ENCODE measurements around the gene TUNAR.

The TUNAR gene

GRCh38 chr14:95951359-95951758, 74.7 kb downstream of the TUNAR start:
- Mint-ChIP-seq H3K4me3 (no peak overlapping the region), H3K4me1 (no peaks in the 10 kb centered on the region), H3K27ac (no peak overlapping the region), H3K27me3 (ENCODE audit: low read depth, poor library complexity) (peaks cover 3% of the 10 kb centered on the region), H3K36me3 (ENCODE audit: low read depth) (no peaks in the 10 kb centered on the region), H3K9me3 (no peaks in the 10 kb centered on the region)
- DNase-seq = no peak
- TF ChIP-seq, protein P1, sequence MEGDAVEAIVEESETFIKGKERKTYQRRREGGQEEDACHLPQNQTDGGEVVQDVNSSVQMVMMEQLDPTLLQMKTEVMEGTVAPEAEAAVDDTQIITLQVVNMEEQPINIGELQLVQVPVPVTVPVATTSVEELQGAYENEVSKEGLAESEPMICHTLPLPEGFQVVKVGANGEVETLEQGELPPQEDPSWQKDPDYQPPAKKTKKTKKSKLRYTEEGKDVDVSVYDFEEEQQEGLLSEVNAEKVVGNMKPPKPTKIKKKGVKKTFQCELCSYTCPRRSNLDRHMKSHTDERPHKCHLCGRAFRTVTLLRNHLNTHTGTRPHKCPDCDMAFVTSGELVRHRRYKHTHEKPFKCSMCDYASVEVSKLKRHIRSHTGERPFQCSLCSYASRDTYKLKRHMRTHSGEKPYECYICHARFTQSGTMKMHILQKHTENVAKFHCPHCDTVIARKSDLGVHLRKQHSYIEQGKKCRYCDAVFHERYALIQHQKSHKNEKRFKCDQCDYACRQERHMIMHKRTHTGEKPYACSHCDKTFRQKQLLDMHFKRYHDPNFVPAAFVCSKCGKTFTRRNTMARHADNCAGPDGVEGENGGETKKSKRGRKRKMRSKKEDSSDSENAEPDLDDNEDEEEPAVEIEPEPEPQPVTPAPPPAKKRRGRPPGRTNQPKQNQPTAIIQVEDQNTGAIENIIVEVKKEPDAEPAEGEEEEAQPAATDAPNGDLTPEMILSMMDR (IDR thresholded peaks at IDR 0.05) = no peak

DNA sequence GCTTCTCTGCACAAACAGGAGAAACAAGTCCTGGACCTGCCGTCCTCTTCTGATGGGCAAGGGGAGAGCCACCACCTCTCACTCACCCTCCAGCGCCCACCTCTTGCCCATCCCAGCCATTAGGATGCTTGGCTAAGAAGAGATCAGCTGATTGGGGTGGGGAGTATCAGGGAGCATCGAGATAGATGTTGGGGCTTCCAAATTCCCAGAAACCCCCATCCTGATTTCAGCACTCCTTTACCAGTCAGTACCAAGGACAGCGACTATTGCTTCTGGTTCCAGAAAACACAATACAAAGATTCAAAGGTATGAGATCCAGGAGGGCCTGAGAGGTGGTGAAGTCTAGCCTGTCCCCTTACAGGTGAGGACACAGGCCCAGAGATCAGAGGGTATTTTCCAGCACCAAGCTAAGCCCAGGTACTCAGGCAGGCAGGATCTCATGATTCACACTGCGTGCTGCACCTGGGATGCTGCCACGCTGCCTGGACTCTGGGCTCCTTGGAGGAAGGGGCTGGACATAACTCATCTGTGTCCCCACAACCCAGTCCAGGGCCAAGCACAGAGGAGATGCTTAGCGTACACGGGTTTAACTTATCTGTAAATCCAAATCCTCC, 76.6 kb downstream of the TUNAR start:
- TF ChIP-seq, protein P1 (IDR thresholded peaks at IDR 0.05) = no peak
- no peak overlapping the region for H3K27ac Mint-ChIP-seq

DNA sequence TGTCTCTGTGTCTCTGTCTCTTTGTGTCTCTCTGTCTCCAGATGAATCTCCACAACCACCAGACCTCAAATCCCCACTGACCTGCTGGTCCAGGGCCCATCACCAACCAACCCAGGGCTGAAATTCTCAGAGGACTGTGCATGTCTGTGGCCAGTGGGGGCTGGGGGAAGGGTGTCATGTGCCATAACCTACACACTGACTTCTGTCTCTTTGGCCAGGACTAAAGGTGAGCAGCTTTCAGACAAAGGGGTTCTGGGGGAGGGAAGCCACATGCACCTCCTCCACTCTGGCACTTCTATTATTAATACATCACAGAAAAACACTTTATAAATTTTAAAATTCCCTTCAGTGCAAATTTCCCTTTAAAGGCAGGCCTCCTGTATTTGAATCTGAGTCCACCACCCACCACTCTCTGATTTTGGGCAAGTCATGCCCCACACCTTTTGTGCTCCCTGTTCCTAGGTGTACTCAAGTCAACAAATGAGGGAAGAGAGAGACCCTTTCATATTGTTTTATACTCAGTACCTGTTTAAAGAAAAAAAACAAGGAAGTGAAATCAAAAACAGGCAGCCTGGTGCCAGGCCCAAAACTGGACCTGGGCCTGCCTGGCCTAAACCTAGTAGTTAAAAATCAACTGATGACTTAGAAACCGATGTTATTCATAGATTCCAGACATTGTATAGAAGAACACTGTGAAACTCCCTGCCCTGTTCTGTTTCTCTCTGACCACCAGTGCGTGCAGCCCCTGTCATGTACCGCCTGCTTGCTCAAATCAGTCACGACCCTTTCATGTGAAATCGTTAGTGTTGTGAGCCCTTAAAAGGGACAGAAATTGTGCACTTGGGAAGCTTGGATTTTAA, 80.2 kb downstream of the TUNAR start:
- no peak overlapping the region for H3K27ac Mint-ChIP-seq
- TF ChIP-seq, protein P1 (IDR thresholded peaks at IDR 0.05) = no peak
- H3K4me3 Mint-ChIP-seq = no peak overlapping the region
- no peak for DNase-seq
- H3K4me1 Mint-ChIP-seq = peaks cover 31% of the 10 kb centered on the region
- no peaks in the 10 kb centered on the region for H3K9me3 Mint-ChIP-seq
- H3K27me3 Mint-ChIP-seq (ENCODE audit: low read depth, poor library complexity) = peaks cover 12% of the 10 kb centered on the region
- H3K36me3 Mint-ChIP-seq (ENCODE audit: low read depth) = no peaks in the 10 kb centered on the region

More for the DNA sequence above, 76.6 kb downstream of the TUNAR start:
- H3K36me3 Mint-ChIP-seq (ENCODE audit: low read depth) = no peaks in the 10 kb centered on the region
- no peaks in the 10 kb centered on the region for H3K9me3 Mint-ChIP-seq
- DNase-seq = peak; percentile 44
- peaks cover 6% of the 10 kb centered on the region for H3K27me3 Mint-ChIP-seq (ENCODE audit: low read depth, poor library complexity)
- H3K4me1 Mint-ChIP-seq = peaks cover 16% of the 10 kb centered on the region
- no peak overlapping the region for H3K4me3 Mint-ChIP-seq

DNA sequence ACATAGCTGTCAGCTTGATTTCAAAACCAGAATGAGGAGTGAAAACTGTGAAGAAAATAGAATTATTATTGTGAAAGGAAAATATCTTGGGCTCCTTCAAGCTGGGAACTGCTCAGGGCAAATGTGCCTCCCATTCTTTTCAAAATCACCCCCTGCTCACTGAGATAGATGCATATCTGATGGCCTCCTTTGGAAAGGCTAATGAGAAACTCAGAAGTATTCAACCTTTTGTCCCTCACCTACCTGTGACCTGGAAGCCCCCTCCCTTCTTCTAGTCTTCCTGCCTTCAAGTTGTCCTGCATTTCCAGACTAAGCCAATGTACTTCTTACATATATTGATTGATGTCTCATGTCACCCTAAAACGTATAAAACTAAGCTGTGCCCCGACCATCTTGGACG, 81.5 kb downstream of the TUNAR start:
- TF ChIP-seq, protein P1 (IDR thresholded peaks at IDR 0.05) = no peak
- no peak overlapping the region for H3K4me3 Mint-ChIP-seq
- peak overlapping the region; percentile 31 for H3K27ac Mint-ChIP-seq
- no peak for DNase-seq
- H3K36me3 Mint-ChIP-seq (ENCODE audit: low read depth) = no peaks in the 10 kb centered on the region
- peaks cover 12% of the 10 kb centered on the region for H3K27me3 Mint-ChIP-seq (ENCODE audit: low read depth, poor library complexity)
- H3K9me3 Mint-ChIP-seq = no peaks in the 10 kb centered on the region
- peaks cover 31% of the 10 kb centered on the region for H3K4me1 Mint-ChIP-seq

DNA sequence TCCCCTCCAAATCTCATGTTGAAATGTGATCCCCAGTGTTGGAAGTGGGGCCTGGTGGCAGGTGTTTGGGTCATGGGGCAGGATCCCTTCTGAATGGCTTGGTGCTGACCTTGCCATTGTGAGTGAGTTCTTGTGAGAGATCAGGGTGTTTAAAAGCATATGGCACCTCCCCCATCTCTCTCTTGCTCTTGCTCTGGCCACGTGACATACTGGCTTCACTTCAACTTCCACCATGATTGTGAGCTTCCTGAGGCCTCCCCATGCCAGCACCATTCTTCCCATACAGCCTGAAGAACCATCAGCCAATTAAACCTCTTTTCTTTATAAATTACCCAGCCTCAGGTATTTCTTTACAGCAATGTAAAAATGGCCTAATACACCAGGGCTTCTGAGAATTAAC, 82.7 kb downstream of the TUNAR start:
- no peaks in the 10 kb centered on the region for H3K36me3 Mint-ChIP-seq (ENCODE audit: low read depth)
- H3K4me3 Mint-ChIP-seq = no peak overlapping the region
- no peak for DNase-seq
- H3K27ac Mint-ChIP-seq = no peak overlapping the region
- H3K27me3 Mint-ChIP-seq (ENCODE audit: low read depth, poor library complexity) = peaks cover 10% of the 10 kb centered on the region
- TF ChIP-seq, protein P1 (IDR thresholded peaks at IDR 0.05) = no peak
- no peaks in the 10 kb centered on the region for H3K9me3 Mint-ChIP-seq
- H3K4me1 Mint-ChIP-seq = peaks cover 31% of the 10 kb centered on the region
